MM.1S (cell line): ENCODE results near the gene CRNN.

Source experiments
- CTCF ChIP-seq: fragments of 300-600 bp; sonication (generic); IDR thresholded peaks from 2 replicates; pipeline ENCODE4 v1.5.1; 2016; ENCODE audit warnings: antibody characterized with exemption, low read length, mixed read lengths
- EZH2 ChIP-seq: fragments of 300-600 bp; sonication (generic); optimal IDR thresholded peaks from 2 replicates; pipeline ENCODE3; 2017; ENCODE audit warnings: low read depth, mild to moderate bottlenecking, antibody characterized with exemption, low read length, mixed read lengths
- EZH2phosphoT487 ChIP-seq: fragments of 300-600 bp; sonication (generic); IDR thresholded peaks from 2 replicates; pipeline ENCODE4 v1.6.1; 2018; ENCODE audit warnings: antibody characterized with exemption, low read length

GRCh38 chr1:152460529-152460899, 46.5 kb upstream of the CRNN start:
- no peak for TF ChIP-seq CTCF
- no peak for TF ChIP-seq EZH2
- no peak for TF ChIP-seq EZH2phosphoT487
